H1 (cell line): ENCODE data around the gene SELENOS. TPM values are rescaled to one million over a fixed set of nuclear protein-coding genes. Genes with fewer than 3 reads are reported as not detected.

ENCODE experiments used
- CTCF ChIA-PET: fragments of 300-600 bp; sonication (Branson Sonifier 250); formaldehyde crosslinking; loops from one replicate; lab custom pipeline; 2021; ENCODE audit not compliant: partially characterized antibody; lab: Charles Lee
- POLR2A ChIA-PET: fragments of 300-600 bp; sonication (Branson Sonifier 250); formaldehyde crosslinking; loops from one replicate; lab custom pipeline; 2021; ENCODE audit warnings: inconsistent platforms; ENCODE audit not compliant: partially characterized antibody; lab: Charles Lee
- DNase-seq, 2 experiments: peaks; one replicate each; pipeline versions ENCODE4 v3.0.0 to v3.0.0-alpha.2; 2010 to 2022; ENCODE audit warnings: low spot score in 2 of 2, low read depth in 1 of 2, mixed read lengths in 1 of 2
- FAIRE-seq: peaks from 2 replicates; lab custom pipeline; 2011; peaks lifted over from hg19 to GRCh38; lab: Jason Lieb, UNC
- H2AFZ ChIP-seq: 2 replicates; pipeline ENCODE4 v1.8.1; 2012; ENCODE audit warnings: low read length, inconsistent platforms
- H2AK5ac ChIP-seq: 2 replicates; pipeline ENCODE4 v1.6.1; 2013; ENCODE audit warnings: low read depth, low read length
- H2BK120ac ChIP-seq: replicated peaks from 2 replicates; pipeline ENCODE3; 2013; ENCODE audit warnings: low read depth, low read length, inconsistent platforms
- H2BK12ac ChIP-seq: 2 replicates; pipeline ENCODE4 v1.6.1; 2013; ENCODE audit warnings: low read depth, low read length
- H2BK15ac ChIP-seq: 2 replicates; pipeline ENCODE4 v1.6.1; 2013; ENCODE audit warnings: low read length
- H2BK20ac ChIP-seq: 2 replicates; pipeline ENCODE4 v1.6.1; 2013; ENCODE audit warnings: low read length
- H2BK5ac ChIP-seq: 2 replicates; pipeline ENCODE4 v1.6.1; 2013; ENCODE audit warnings: low read depth, low read length
- H3K14ac ChIP-seq: 2 replicates; pipeline ENCODE4 v1.6.1; 2013; ENCODE audit warnings: inconsistent platforms; ENCODE audit not compliant: insufficient read length
- H3K18ac ChIP-seq: 2 replicates; pipeline ENCODE4 v1.6.1; 2013; ENCODE audit warnings: low read length; ENCODE audit errors: extremely low read depth
- H3K23ac ChIP-seq: 2 replicates; pipeline ENCODE4 v1.6.1; 2013; ENCODE audit warnings: inconsistent platforms; ENCODE audit not compliant: insufficient read length
- H3K23me2 ChIP-seq: 2 replicates; pipeline ENCODE4 v1.6.1; 2013; ENCODE audit warnings: low read depth, low read length
- H3K27ac ChIP-seq: 2 replicates; pipeline ENCODE4 v1.6.1; 2011; ENCODE audit warnings: low read depth, low read length, inconsistent platforms
- H3K27me3 ChIP-seq, 4 experiments: replicated peaks in 1 of 4; 1 replicate in 1 of 4; 2 replicates in 3 of 4; pipeline versions ENCODE4 v1.6.1 to v1.8.1; 2011 to 2013; ENCODE audit warnings: low read length in 3 of 4, mild to moderate bottlenecking in 3 of 4, inconsistent platforms in 2 of 4, mixed read lengths in 2 of 4, moderate library complexity in 1 of 4; ENCODE audit not compliant: control insufficient read depth in 3 of 4, insufficient read depth in 3 of 4; ENCODE audit errors: extremely low read depth in 1 of 4
- H3K36me3 ChIP-seq, 4 experiments: 2 replicates each; pipeline versions ENCODE4 v1.6.1 to v1.8.1; 2011 to 2013; ENCODE audit warnings: mild to moderate bottlenecking in 4 of 4, low read length in 3 of 4, moderate library complexity in 2 of 4, control low read depth in 1 of 4, inconsistent platforms in 1 of 4; ENCODE audit not compliant: insufficient read depth in 4 of 4, control insufficient read depth in 2 of 4
- H3K4ac ChIP-seq: replicated peaks from 2 replicates; pipeline ENCODE3; 2013; ENCODE audit warnings: low read length, low read depth, mixed read lengths, inconsistent platforms; ENCODE audit not compliant: insufficient read length
- H3K4me1 ChIP-seq, 4 experiments: replicated peaks in 1 of 4; 1 replicate in 1 of 4; 2 replicates in 3 of 4; pipeline versions ENCODE4 v1.6.1 to v1.8.1; 2011 to 2013; ENCODE audit warnings: low read length in 3 of 4, inconsistent platforms in 2 of 4, mixed read lengths in 1 of 4; ENCODE audit not compliant: insufficient read depth in 4 of 4, control insufficient read depth in 3 of 4
- H3K4me2 ChIP-seq, 2 experiments: 2 replicates each; pipeline versions ENCODE4 v1.6.1 to v1.8.1; 2011 to 2013; ENCODE audit warnings: low read depth in 2 of 2, low read length in 2 of 2, control low read depth in 1 of 2, inconsistent platforms in 1 of 2, mild to moderate bottlenecking in 1 of 2; ENCODE audit not compliant: insufficient read depth in 1 of 2
- H3K4me3 ChIP-seq, 4 experiments: fragments of 200-600, 300-600 bp in 1 of 4; sonication (generic), shearing (Covaris generic), sonication (Bioruptor Twin) in 1 of 4; 2 replicates each; pipeline versions ENCODE4 v1.5.1 to v1.8.1; 2011 to 2016; ENCODE audit warnings: low read length in 4 of 4, low read depth in 3 of 4, control low read depth in 2 of 4, inconsistent platforms in 2 of 4, mild to moderate bottlenecking in 2 of 4, mixed read lengths in 1 of 4, moderate library complexity in 1 of 4; ENCODE audit not compliant: insufficient read depth in 2 of 4; ENCODE audit errors: extremely low read depth in 1 of 4
- H3K56ac ChIP-seq: replicated peaks from 2 replicates; pipeline ENCODE3; 2013; ENCODE audit warnings: low read depth, mild to moderate bottlenecking, mixed read lengths, low read length, inconsistent platforms; ENCODE audit not compliant: insufficient read length
- H3K79me1 ChIP-seq: 2 replicates; pipeline ENCODE4 v1.6.1; 2013; ENCODE audit warnings: low read depth, low read length, control low read depth
- H3K79me2 ChIP-seq, 2 experiments: 2 replicates each; pipeline versions ENCODE4 v1.6.1 to v1.8.1; 2012 to 2013; ENCODE audit warnings: low read length in 2 of 2, mild to moderate bottlenecking in 2 of 2, inconsistent platforms in 1 of 2; ENCODE audit not compliant: insufficient read depth in 2 of 2, control insufficient read depth in 1 of 2
- H3K9ac ChIP-seq, 4 experiments: replicated peaks in 1 of 4; 1 replicate in 1 of 4; 2 replicates in 3 of 4; pipeline versions ENCODE4 v1.6.1 to v1.8.1; 2011 to 2013; ENCODE audit warnings: low read depth in 3 of 4, low read length in 3 of 4, control low read depth in 2 of 4, mild to moderate bottlenecking in 2 of 4, moderate library complexity in 2 of 4, inconsistent platforms in 1 of 4; ENCODE audit errors: extremely low read depth in 1 of 4
- H3K9me3 ChIP-seq, 2 experiments: 2 replicates each; pipeline versions ENCODE4 v1.6.1 to v1.8.1; 2012 to 2013; ENCODE audit warnings: mild to moderate bottlenecking in 2 of 2, moderate library complexity in 2 of 2, control low read depth in 1 of 2, inconsistent platforms in 1 of 2, low read depth in 1 of 2, low read length in 1 of 2, mixed read lengths in 1 of 2; ENCODE audit not compliant: insufficient read depth in 2 of 2
- H4K20me1 ChIP-seq, 2 experiments: replicated peaks in 1 of 2; 2 replicates each; pipeline versions ENCODE3 to v1.8.1; 2011 to 2013; ENCODE audit warnings: inconsistent platforms in 2 of 2, low read length in 2 of 2, mild to moderate bottlenecking in 1 of 2; ENCODE audit not compliant: insufficient read depth in 2 of 2, control insufficient read depth in 1 of 2
- H4K5ac ChIP-seq: 2 replicates; pipeline ENCODE4 v1.6.1; 2013; ENCODE audit warnings: low read length, low read depth, mixed read lengths, inconsistent platforms; ENCODE audit not compliant: insufficient read length
- H4K8ac ChIP-seq: 2 replicates; pipeline ENCODE4 v1.8.0; 2013; ENCODE audit warnings: mild to moderate bottlenecking, moderate library complexity, low read length, inconsistent platforms; ENCODE audit not compliant: insufficient read depth; ENCODE audit errors: extremely low read depth
- H4K91ac ChIP-seq: replicated peaks from 2 replicates; pipeline ENCODE3; 2013; ENCODE audit warnings: low read length, mixed read lengths, inconsistent platforms; ENCODE audit not compliant: insufficient read length
- CBX5 ChIP-seq: fragments of 300-800, 300-1000 bp; sonication (generic); IDR thresholded peaks from 2 replicates; pipeline ENCODE4 v1.7.1; 2016; ENCODE audit warnings: antibody characterized with exemption, low read length, low read depth
- CREB1 ChIP-seq: IDR thresholded peaks from 2 replicates; pipeline ENCODE4 v1.6.1; 2012; ENCODE audit warnings: inconsistent platforms
- FOSL1 ChIP-seq: IDR thresholded peaks from 2 replicates; pipeline ENCODE4 v1.6.1; 2011; ENCODE audit warnings: mild to moderate bottlenecking, low read depth, low read length, moderate library complexity; ENCODE audit not compliant: insufficient read depth
- GABPA ChIP-seq: IDR thresholded peaks from 2 replicates; pipeline ENCODE4 v1.6.1; 2011; ENCODE audit warnings: mild to moderate bottlenecking, low read length, moderate library complexity, borderline replicate concordance; ENCODE audit not compliant: insufficient read depth
- NANOG ChIP-seq: IDR thresholded peaks from 2 replicates; pipeline ENCODE4 v1.6.1; 2011; ENCODE audit warnings: low read length, low read depth, mild to moderate bottlenecking, inconsistent platforms; ENCODE audit not compliant: insufficient read depth, poor library complexity, severe bottlenecking
- POLR2AphosphoS5 ChIP-seq: IDR thresholded peaks from 2 replicates; pipeline ENCODE4 v1.6.1; 2011; ENCODE audit warnings: low read depth, low read length
- RAD21 ChIP-seq, 2 experiments: IDR thresholded peaks in 1 of 2; conservative IDR thresholded peaks in 1 of 2; 2 replicates each; pipeline ENCODE4 v1.6.1; 2011; ENCODE audit warnings: low read depth in 2 of 2, low read length in 2 of 2, improper control_type of control experiment in 1 of 2, inconsistent platforms in 1 of 2, mild to moderate bottlenecking in 1 of 2, moderate library complexity in 1 of 2
- RNF2 ChIP-seq: fragments of 200-900, 300-1000 bp; sonication (generic); IDR thresholded peaks from 2 replicates; pipeline ENCODE4 v1.7.1; 2016; ENCODE audit warnings: borderline replicate concordance, low read depth, mild to moderate bottlenecking, antibody characterized with exemption, low read length; ENCODE audit not compliant: poor library complexity, severe bottlenecking; ENCODE audit errors: missing control alignments
- SRF ChIP-seq: IDR thresholded peaks from 2 replicates; pipeline ENCODE4 v1.6.1; 2011; ENCODE audit warnings: mild to moderate bottlenecking, low read depth, low read length, moderate library complexity
- TAF7 ChIP-seq: optimal IDR thresholded peaks from 2 replicates; pipeline ENCODE3; 2011; ENCODE audit warnings: low read depth, mild to moderate bottlenecking, inconsistent platforms, low read length, moderate library complexity, borderline replicate concordance
- USF2 ChIP-seq: IDR thresholded peaks from 2 replicates; pipeline ENCODE4 v1.6.1; 2011; ENCODE audit warnings: low read length, improper control_type of control experiment
- WGBS, 2 experiments: shearing (Covaris generic) in 1 of 2; methylation state at CpG; one replicate each; pipeline versions ENCODE4 v1.1.6 to v1.1.7; 2013 to 2015; ENCODE audit warnings: low lambda C conversion rate in 2 of 2, mixed read lengths in 2 of 2, inconsistent platforms in 1 of 2, low coverage in 1 of 2, missing lambda C conversion rate in 1 of 2; ENCODE audit not compliant: insufficient replicate concordance in 2 of 2, insufficient coverage in 1 of 2, insufficient read length in 1 of 2; ENCODE audit errors: extremely low coverage in 1 of 2, missing lambda C conversion rate in 1 of 2; 5-methylcytosine and 5-hydroxymethylcytosine counted together
- polyA plus RNA-seq, 7 experiments: library from polyadenylated mRNA; depleted of rRNA in 3 of 7; stranded (reverse) in 5 of 7; unstranded in 2 of 7; fragments of >200 nt in 5 of 7; fragments of 200-250 nt in 2 of 7; gene quantifications; 1 replicate in 5 of 7; 2 replicates in 1 of 7; 4 replicates in 1 of 7; pipeline versions ENCODE4 v1.2.1 to v1.2.3, GENCODE V29; 2011 to 2013; ENCODE audit warnings: missing spikeins in 2 of 7, mixed read lengths in 2 of 7
- total RNA-seq: library from RNA; stranded (reverse); fragmentation: NEBNext Ultra II Directional; extraction: Animal tissue kit (Norgen Biotek cat#: 25700); gene quantifications from 2 replicates; pipeline ENCODE4 v1.2.1, GENCODE V29; 2021

SELENOS gene
- total and polyA plus RNA-seq, 2 of the 8 experiments (the other 6 are each of a cell fraction or from before 2014, with no cell fraction given) = 45.1 to 46.0 TPM

- H2AFZ ChIP-seq = no peak overlapping the region
- no peaks in the 10 kb centered on the region for H3K36me3 ChIP-seq
- H3K9ac ChIP-seq = no peak overlapping the region
- no peak overlapping the region for H2BK15ac ChIP-seq
- H3K4me2 ChIP-seq = no peak overlapping the region
- no peak overlapping the region for H4K91ac ChIP-seq
- H3K79me2 ChIP-seq = no peaks in the 10 kb centered on the region
- H3K4me3 ChIP-seq = no peak overlapping the region
- H3K4ac ChIP-seq = no peak overlapping the region
- H3K27ac ChIP-seq = no peak overlapping the region
- ChIA-PET CTCF (interaction anchor here (0.6 to 2.5 kb wide), 11 partner anchors 9 to 920 kb away, joined by 3 to 12 read pairs (median 3); no protein-coding TSS in a partner anchor), POLR2A (interaction anchor here (0.7 kb wide), 1 partner anchor 170 kb away, joined by 3 read pairs; no protein-coding TSS in a partner anchor)
- WGBS, 2 experiments = 91% methylated on average over 4 of the region's 4 CpGs; no CpG with 5 or more reads in 1 of the 2 experiments
- no peak overlapping the region for H2BK120ac ChIP-seq
- FAIRE-seq (no peak), DNase-seq (no peak)
- H3K4me1 ChIP-seq = peaks cover 2 to 7% (median 5%) of the 10 kb centered on the region in 4 experiments; a peak in 6 of 7 replicates
- H4K8ac ChIP-seq = no peak overlapping the region
- no peak overlapping the region for H3K14ac ChIP-seq
- H2BK20ac ChIP-seq = no peak overlapping the region
- H4K20me1 ChIP-seq = no peaks in the 10 kb centered on the region
- H2AK5ac ChIP-seq = no peak overlapping the region
- H3K56ac ChIP-seq = no peak overlapping the region
- H3K23ac ChIP-seq = no peak overlapping the region
- no peak overlapping the region for H4K5ac ChIP-seq
- H3K18ac ChIP-seq = no peak overlapping the region
- no peaks in the 10 kb centered on the region for H3K79me1 ChIP-seq
- H3K27me3 ChIP-seq = no peaks in the 10 kb centered on the region
- H3K23me2 ChIP-seq = no peaks in the 10 kb centered on the region
- H2BK5ac ChIP-seq = no peak overlapping the region
- no peaks in the 10 kb centered on the region for H3K9me3 ChIP-seq
- no peak overlapping the region for H2BK12ac ChIP-seq
- TF ChIP-seq NANOG (no peak), POLR2AphosphoS5 (no peak), USF2 (no peak), RAD21 (IDR thresholded peaks at IDR 0.05 in 1 of 2, conservative IDR thresholded peaks at IDR 0.05 in 1 of 2; ENCODE audit: low read depth in 2 of 2, low read length in 2 of 2) (no peak), FOSL1 (no peak), CREB1 (no peak), GABPA (no peak), CBX5 (no peak), SRF (no peak), RNF2 (no peak), TAF7 (no peak)
Observed at GRCh38 chr15:101262551-101262950, 14.7 kb downstream of the SELENOS start.
